HG03457 (cell line): ENCODE results near the gene PKD1L1.

Experiments
- ATAC-seq: cut with Tn5 transposase; IDR thresholded peaks from one replicate; pipeline ENCODE4 v1.9.1; 2021; ENCODE audit warnings: moderate number of reproducible peaks; ENCODE audit not compliant: unreplicated experiment

PKD1L1 gene

DNA sequence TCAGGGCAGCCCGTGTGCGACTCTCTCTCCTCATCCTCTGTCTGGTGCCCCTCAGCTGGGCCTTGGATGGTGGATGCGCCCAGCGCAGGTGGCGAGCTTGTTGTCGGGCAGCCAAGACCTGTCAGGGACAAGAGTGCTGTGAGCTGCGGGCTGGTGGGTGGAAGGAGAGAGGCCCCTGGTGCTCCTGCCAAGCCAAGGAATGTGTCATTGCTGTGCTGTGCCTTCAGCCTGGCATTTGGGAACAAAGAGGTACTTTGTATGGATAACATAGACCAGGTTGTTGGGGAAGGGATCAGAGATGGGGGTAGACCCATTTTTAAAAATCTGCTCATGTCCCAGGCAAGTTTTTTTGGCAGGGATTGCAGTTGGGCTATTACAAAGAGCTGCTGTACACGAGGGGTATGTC lies 120.9 kb downstream of the PKD1L1 start:
- ATAC-seq = no peak

DNA sequence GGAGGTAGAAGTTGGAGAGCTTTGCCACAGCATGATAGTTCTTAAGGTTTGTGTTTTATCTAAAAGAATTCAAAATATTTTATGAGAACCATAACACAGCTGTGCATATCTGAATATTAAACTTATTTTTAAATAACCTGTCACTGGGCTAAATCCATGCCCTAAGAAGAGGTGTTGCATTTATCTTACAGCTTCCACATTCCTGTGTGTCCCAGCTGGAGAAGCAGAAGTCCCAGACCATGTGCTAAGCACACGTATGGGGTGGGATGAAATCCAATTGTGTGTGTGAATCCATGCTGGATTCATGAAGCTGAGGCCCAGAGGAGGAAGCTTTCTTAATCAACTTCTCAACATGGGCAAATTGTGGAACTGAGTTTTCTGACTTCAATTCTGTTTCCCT lies 121.5 kb downstream of the PKD1L1 start:
- ATAC-seq = no peak

DNA sequence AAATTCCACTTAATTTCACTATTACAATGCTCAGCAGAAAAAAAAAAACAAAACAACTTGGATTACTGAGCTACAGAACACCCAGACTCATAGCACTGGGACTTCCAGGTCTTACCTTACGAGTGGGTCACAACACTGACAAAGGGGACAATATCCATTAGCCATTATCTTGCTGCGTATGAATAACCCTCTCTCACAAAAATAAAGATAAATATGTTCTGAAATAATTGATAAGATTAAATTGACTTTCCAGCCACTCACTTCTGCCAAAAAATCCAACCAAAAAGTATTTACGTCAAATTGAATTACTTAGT lies 128.7 kb downstream of the PKD1L1 start:
- no peak for ATAC-seq

DNA sequence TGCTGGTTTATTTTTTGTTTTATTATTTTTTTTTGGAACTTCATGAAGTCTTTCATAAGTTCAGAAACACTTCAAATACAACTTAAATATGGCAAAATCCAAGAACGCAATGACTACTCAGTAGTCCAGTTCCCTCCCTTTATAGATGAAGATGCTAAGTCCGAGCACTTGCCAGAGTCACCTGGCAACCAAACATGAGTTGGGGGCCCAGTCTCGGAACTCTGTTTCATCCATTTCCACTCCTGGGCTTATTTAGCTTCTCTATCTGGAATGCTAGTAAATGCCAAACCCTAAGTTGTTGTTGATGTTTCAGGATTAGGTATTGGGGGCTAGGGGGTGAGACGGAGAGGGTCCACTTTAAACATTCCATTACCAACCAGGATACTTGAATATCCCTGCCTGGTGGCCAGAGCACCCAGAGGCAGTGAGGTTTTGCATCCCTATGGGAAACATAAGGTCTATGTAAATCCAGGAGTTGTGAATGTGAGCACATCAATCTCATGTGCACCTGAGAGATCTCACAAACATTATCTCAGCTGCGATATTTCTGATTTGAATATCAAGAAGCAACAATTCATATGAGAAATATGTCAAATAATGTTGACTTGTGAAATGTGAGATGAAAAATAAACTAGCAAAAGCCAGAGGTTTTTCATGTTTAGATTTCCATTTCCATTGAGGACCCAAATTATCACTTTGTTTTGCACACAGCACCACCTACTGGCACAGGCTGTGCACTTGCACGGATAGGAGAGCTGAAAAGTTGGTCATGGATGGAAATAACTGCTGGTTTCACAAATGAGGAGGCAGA lies 129.3 kb downstream of the PKD1L1 start:
- ATAC-seq = no peak

DNA sequence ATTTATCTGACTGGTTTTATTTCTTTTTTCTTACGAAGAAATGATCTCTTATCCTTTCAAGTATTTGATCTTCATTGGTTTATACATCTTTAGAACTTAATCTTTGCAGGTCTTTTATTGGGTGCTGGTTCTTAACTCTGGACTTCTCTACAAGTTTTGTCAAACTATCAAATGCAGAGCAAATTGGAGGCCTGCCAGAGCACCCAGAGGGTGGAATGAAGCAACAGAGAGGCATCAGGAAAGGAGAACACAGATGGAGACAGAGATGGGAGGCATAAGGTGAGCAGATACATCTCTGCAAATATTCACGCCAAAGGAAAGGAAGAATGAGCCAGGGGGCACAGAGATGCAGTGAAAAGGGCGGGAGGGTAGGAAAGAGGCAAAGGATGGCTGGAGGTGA lies 130.3 kb downstream of the PKD1L1 start:
- no peak for ATAC-seq

DNA sequence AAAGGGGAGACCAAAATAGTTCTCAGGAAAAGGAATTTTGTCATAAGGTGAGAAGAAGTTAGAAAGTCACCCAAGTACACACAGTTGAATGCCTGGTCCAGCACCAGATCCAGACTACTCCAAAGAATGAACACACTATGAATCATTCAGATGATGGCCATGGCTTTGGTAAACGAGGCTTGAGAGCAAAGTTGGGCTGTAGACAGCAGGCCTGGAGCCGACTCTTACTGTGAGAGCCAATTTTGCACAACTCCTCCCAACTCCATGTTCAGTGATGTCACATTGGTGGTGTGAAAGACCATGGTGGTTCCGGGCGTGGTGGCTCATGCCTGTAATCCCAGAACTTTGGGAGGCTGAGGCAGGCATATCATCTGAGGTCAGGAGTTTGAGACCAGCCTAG lies 131.6 kb downstream of the PKD1L1 start:
- no peak for ATAC-seq

DNA sequence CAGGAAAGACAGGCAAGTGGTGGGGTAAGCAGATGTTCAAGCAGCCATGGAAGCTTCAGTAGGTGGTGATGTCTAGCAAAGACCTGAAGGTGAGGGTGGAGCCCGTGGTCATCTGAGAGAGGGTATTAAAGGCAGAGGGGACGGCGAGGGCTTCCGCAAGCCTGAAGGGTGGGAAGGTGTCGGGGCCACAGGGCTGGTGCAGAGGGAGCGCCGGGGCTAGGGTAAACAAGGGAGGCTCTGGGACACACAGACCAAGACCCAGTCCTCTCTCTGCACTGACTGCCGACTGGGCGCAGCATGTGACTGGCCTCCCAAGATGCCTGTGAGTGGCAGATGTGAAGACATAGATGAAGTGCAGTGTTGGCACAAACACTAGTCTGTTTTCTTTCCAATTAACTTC lies 132.4 kb downstream of the PKD1L1 start:
- ATAC-seq = no peak

DNA sequence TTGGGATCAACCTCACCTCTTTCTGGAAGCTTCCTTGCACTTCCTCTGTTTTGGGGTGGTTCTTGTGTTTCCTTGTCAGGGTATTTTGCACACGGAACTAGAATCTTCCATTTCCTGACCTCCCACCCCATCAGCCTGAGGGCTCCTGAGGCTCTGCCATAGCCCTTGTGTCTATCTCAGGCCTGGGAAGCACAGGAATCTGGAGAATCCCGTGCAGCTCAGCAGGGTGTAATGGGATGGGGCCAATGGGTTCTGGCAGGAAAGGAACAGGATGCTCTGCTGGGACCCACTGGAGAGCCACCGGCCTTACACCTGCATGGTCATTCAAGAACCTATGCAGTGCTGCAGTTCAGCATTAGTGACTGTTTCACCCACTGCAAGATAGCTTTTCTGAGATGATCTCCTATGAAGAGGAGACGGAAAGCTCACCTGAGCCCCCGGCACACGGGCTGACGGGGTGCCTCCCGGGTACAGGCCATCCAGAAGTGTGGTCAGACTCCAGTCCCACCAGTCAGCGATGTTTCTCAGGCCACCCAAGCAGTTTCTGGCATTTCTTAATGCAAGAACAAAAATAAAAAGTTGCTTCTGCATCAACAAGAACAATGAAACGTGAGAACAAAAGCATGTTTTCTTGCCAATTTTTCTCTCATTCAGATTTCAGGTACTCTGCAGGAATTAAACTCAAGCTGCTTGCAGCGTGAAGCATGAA lies 133.2 kb downstream of the PKD1L1 start:
- no peak for ATAC-seq

DNA sequence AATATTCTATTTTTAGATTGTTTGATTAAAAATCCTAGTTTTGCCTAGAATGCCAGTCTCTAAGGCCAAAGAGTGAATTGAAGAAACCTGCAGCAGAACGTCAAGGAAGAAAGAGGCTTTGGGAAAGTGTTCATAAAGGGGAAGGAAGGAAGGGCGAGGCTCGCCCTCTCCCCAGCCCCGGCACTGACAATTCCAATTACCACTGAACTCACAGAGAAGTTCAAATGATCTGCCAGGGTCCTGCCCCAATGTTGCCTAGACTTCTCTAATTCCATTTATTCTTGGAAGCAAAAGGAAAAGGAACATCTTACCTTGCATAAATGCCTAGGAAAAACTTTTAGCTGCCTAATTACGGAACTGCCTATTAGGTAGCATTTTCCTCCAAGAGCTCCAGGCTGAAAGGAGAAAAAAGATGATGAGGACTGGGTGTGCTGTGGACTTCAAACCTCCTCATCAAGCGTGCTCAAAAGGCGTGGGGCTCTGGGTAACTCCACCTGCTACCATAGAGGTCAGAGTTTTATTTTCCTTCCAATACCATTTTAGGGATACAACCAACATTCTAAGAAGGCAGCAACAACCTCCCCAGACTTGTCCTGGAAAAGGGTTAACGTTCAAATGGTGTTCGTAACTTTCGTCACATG lies 134.5 kb downstream of the PKD1L1 start:
- ATAC-seq = no peak

DNA sequence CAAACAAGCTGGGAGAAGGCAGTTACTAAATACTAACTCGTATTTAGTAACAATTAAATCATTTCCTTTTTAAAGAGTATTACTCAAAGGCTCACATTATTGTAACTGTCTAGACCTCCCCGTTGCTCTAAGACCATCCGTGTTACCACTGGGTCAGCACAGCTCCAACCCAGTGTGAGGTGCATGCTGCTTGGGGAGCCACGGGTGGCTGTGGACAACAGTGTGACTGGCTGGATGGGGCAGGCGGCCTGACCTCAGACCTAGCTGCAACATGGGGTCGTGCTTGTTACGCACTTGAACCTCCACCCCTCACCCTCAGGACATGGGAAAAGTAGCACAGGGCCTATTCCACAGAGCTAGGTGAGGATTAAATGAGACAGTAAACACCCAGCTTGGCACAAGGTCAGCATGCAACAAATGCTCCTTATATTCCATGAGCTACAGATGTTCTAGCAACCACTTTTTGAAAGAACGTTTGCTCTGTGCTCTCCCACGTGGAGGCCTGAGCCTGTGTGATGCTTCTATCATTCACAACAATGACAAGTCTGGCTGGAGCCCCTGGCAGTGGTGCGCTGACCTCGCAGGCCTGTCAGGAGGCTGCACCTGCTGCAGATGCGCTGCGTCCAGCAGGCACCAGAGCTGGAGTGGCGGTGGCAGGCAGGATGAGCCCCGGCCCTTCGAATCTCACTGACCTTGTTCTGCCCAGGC lies 135.7 kb downstream of the PKD1L1 start:
- no peak for ATAC-seq

DNA sequence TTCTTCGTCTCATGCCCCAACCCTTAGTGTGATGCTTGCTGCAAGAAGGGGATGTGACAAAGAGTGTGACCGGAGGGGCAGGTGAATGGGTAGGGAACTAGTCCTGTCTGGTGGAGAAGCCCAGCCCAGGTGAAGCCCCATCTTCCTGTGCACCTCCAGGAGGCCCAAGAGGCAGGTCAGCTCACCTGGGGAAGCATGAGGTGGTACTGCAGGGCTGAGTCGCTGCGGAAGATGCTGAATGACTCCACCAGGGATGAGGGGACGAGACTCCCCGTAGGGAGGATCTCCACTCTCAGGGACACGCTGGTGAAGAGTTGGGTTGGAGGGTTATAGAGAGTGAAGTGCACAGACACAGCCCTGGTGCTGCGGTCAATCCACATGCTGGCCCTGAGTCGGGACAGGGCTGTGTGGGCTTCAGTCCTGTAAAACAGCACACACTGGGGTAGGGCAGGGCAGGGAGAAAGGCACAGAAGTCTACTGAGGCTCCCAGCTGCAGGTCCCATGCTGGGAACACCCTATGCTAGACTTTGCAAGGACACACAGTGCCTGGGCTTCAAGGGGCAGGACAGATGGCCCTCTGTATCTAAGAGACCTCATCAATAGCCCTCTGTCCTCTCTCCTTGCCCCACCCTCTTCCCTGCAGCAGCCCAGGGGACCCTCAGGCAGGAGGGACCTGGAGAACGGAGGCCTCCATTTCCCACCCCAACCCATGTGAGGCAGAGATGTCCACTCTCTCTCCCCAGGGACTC lies 136.5 kb downstream of the PKD1L1 start:
- no peak for ATAC-seq

DNA sequence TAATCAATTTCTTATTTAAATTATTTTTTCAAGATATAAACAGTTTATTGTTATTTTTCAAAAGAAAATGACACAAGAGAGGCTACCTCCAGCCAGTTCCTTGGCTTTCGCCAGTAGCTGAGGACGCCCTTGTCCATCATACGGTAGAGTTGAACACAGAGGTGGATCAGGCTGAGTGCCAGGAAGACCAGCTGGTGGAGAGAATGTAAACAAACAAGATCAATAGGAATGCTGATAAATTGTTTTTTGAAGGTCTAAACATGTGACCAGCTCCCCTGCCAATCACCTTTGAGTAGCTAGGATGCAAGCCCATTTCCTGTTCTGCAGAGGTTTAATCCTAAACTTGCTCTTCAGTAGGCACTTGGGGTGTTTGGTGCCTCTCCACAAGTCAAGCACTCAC lies 138.9 kb downstream of the PKD1L1 start:
- ATAC-seq = no peak

DNA sequence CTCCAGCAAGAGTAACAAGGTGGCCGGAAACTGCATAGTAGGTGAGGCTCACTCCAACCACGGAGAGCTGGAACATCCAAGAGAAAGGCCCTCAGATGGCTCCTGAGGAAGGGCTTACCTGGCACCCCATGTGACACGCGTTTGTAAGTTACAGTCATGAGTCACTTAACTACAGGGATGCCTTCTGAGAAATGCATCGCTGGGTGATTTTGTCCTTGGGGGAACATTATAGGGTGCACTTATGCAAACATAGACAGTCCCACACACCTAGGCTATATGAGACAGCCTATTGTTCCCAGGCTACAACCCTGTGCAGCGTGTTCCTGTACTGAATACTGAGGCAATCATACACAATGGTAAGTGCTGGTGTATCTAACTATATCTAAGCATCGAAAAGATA lies 139.9 kb downstream of the PKD1L1 start:
- no peak for ATAC-seq

DNA sequence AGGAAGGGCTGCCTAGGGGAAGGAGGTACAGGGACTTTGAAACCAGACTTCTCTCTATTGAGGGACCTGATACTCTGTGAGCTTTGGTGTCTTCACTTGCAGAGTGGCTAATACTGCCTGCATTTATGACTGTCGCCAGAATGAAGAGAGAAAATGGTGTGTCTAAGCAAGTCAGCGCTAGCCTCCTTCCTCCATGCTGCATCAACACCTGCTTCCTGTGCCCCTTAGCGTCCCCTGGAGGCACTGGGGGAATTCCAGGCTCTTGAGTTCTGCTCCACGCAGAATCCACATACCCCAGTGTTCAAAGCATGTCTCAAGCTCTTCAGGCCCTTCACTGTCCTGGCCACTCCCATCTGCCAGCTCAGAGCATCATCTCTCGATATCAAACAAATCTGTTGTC lies 140.5 kb downstream of the PKD1L1 start:
- ATAC-seq = no peak

DNA sequence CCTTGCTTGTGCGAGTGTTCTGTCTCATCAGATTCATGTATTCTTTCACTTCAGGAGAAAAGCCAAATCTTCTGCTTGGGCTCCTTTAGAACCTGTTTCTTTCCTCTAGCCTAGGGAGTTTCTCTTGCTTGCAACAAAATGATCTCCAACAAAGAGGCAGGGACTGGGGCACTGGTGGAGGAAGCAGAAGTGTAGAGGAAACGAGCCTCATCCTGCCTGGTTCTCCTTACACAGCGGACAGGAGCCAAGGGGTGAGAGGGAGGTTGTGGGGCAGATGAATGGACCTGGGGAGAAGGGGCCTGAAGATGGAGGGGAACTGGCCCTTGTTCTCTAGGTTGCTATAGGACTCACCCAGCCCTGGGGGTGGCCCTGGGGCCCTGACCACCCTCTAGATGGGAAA lies 141.1 kb downstream of the PKD1L1 start:
- no peak for ATAC-seq

DNA sequence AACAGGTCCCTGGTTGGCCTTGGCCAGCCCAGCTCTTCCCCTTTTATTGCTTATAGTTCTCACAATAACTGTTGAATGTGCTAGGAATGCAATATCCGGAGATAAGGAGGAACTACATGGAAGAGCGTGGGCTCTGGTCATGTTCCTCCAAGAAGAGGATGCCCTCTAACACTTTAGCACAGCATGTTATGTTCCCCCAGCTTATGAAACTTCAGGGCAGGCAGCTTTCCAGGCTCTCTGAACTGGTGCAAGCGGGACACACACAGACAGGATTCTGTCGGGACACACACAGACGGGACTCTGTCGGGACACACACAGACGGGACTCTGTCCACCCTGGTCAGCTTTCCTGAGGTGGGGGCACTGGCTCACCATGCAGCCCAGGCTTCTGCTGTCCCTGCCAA lies 141.6 kb downstream of the PKD1L1 start:
- no peak for ATAC-seq

DNA sequence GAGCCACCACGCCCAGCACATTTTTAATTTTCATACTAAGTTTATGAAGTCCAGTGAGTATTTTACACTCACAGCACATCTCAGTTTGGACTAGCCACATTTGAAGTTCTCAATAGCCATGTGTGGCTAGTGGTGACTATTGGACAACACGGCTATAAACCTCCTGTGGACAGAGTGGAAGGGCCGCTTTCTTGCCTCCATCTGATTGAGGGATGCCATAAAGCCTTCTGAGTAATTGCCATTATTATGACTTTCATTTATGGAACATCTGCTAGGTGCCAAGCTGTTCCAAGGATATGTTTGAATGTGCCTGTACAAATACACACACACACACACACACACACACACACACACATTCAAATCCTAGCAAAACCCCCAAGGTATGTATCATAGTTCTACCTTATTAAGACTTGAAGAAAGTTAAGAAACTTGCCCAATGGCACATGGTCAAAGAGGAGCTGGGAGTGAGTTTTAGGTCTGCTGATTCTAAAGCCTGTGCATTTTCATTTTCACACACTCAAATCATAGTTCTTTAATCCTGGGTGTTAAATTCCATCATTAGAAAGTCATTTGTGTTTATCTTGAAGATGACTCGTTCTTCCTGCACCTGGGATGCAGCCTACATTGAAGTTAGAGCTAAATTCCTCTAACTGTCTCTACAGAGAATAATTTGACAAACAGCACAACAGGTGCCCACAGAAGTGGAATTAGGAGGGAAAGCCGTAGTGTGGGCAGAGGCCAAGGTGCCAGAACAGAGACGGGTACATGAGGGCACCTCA lies 143.3 kb downstream of the PKD1L1 start:
- ATAC-seq = no peak

DNA sequence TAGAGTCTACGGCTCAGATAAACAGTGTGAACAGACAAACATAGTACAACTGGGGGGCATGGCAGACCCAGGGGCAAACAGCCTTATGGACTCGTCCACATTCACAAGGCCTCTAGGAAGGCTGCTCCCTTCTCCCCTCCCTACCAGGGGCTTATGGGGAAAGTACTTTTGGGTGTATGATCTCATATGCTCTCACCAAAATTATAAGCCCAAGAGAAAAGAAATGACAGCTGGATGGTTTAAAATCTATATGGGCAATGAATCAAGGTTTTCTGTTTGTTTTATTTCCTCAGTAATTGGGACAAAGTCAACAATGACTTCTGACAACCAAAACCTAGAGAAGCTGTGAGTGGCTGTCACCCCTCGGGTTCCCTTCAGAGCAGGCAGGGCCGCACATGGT lies 144.4 kb downstream of the PKD1L1 start:
- ATAC-seq = no peak

DNA sequence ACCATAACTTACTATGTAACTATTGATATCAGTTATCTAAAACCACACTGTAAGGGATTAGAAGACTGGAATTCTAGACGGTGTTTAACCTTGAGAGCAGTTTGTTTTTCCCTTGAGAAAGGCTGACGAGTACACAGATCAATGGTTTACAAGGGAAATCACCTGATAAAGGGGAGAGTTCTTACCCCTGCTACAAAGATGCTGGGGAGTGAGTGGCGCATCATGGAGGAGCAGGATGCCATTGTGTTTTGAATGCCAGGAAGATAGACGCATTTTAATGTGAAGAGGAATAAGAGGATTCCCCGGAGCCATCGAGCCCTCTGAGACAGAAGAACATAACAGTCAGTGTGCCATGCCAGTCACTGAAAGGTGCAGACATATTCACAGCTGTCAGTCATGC lies 145.2 kb downstream of the PKD1L1 start:
- ATAC-seq = no peak

DNA sequence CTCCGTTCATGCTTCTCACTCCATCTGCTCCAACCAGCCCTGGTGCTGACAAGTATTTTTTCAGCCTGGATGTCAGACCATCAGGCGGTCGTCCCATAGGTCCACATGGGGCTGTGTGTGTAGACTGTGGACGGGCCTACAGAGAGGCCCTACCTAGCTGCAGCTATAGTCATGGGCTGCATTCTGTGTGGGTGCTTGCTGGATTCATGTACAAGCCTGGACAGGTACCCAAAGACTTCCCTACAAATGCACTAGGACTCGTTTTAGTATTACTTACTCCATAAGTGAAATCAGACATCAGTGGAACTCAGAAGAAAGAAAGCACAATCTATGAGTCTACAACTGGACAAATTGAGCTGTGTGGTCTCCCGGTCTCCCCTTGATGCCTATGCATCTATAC lies 146.8 kb downstream of the PKD1L1 start:
- no peak for ATAC-seq
